ENCODE measurements around the gene KLHL21. TPM values are rescaled to one million over a fixed set of nuclear protein-coding genes. Genes with fewer than 3 reads are reported as not detected.

KLHL21 gene
- total and polyA plus RNA-seq, 9 of the 15 experiments (the other 6 are each of a cell fraction or from before 2014, with no cell fraction given): 2.1 to 42.1 (median 17.5) TPM

DNA sequence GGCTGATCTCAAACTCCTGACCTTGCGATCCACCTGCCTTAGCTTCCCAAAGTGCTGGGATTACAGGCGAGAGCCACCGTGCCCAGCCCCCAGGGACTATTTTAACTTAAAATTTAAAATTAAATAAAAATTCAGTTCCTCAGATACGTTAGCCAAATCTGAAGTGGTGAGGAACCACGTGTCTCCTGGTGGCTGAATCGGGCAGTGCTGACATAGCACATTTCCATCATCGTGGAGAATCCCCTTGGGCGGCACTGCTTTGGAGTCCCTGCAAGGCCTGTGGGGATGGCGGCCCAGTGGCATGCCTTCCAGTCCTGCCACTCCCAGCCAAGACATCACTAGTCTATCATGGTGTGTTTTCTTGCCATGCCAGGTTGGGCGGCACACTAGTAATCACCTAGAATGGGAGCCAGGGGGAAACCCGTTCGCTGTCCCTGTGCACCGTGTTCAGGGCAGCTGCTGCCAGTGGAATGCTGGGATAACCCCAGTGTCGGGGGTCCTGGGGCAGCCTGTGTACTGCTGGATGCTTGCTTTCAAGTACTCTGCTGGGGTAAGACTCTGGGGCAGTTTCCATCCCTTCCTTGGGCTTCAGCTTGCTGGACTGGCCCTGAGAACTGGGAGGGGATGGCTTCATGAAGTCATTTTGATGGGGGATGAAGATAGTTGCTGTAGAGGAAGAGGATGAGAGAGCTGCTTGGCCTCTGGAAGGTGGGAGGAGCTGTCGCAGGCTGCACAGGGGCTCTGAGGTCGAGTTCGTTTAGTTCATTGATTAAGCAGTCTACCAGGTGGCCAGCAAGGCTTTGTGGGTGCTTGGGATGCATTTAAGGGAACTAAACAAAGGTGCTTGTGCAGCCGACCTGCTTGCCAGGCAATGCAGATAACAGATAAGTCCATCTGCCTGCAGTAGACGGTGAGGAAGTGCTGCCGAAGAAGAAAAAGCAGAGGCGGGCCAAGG lies 18.3 kb downstream of the KLHL21 start (continued):
- TF ChIP-seq ETV5 (CRISPR knock-in tag; IDR thresholded peaks at IDR 0.05; ENCODE audit: low read depth): no peak
- peak; percentile 4; the same call in 1 of the 2 replicates for TF ChIP-seq BHLHE40 (IDR thresholded peaks at IDR 0.05; ENCODE audit: low read length)
- TF ChIP-seq CUX1 (CRISPR knock-in tag; IDR thresholded peaks at IDR 0.05): no peak
- TF ChIP-seq ARID1B (IDR thresholded peaks at IDR 0.05): peak; percentile 58
- peak; percentile 90 for TF ChIP-seq MAFK (IDR thresholded peaks at IDR 0.05; ENCODE audit: low read length)
- TF ChIP-seq E2F6 (IDR thresholded peaks at IDR 0.05; ENCODE audit: borderline replicate concordance in 1 of 2, extremely low read depth in 1 of 2, insufficient read depth in 1 of 2, insufficient read length in 1 of 2, low read depth in 1 of 2, low read length in 1 of 2, poor library complexity in 1 of 2, severe bottlenecking in 1 of 2): peak in 1 of 2 experiments; percentile 26
- TF ChIP-seq KLF16 (IDR thresholded peaks at IDR 0.05): peak; percentile 39; the same call in 1 of the 2 replicates
- TF ChIP-seq GABPB2 (CRISPR knock-in tag; conservative IDR thresholded peaks at IDR 0.05): no peak
- 0 out of 2 replicates have a peak, but pooled peaks have one; percentile 24 for TF ChIP-seq POLR2AphosphoS5 (IDR thresholded peaks at IDR 0.05; ENCODE audit: control insufficient read depth, insufficient read depth, low read depth, low read length)
- no peak for TF ChIP-seq PML (IDR thresholded peaks at IDR 0.05; ENCODE audit: low read length)
- TF ChIP-seq ZBTB8A (IDR thresholded peaks at IDR 0.05; ENCODE audit: partially characterized antibody): no peak
- peak; percentile 90 for TF ChIP-seq C11orf30 (IDR thresholded peaks at IDR 0.05; ENCODE audit: low read depth)
